Right lobe of liver (tissue), 6 donors: ENCODE data around the gene KRTAP12-2. TPM values are rescaled to one million over a fixed set of nuclear protein-coding genes. Genes with fewer than 3 reads are reported as not detected.

Source experiments
- ATAC-seq, 4 donors: fragments of 200-7000 bp; cut with Tn5 transposase; one replicate each; pipeline ENCODE4 v1.9.1; 2020; ENCODE audit warnings: mild to moderate bottlenecking in 4 of 4, moderate library complexity in 4 of 4
- DNase-seq, 3 donors: peaks; one replicate each; pipeline ENCODE4 v3.0.0-alpha.2; 2020
- H3K27ac ChIP-seq, 3 donors: fragments of 200-600 bp; one replicate each; pipeline ENCODE4 v1.8.0; 2022
- H3K27me3 ChIP-seq, 2 donors: fragments of 200-600 bp; one replicate each; pipeline ENCODE4 v1.8.0; 2022
- H3K36me3 ChIP-seq, 4 donors: fragments of 200-600 bp; sonication (generic) in 1 of 4; one replicate each; pipeline versions ENCODE4 v1.5.1 to v1.8.0; 2017 to 2022; ENCODE audit warnings: control low read depth in 1 of 4
- H3K4me1 ChIP-seq, 4 donors: fragments of 200-600 bp; sonication (generic) in 1 of 4; one replicate each; pipeline versions ENCODE4 v1.5.1 to v1.8.0; 2017 to 2022; ENCODE audit warnings: control low read depth in 1 of 4
- H3K4me3 ChIP-seq, 3 donors: fragments of 200-600 bp; one replicate each; pipeline ENCODE4 v1.8.0; 2022
- H3K9me3 ChIP-seq, 4 donors: fragments of 200-600 bp; sonication (generic) in 1 of 4; one replicate each; pipeline versions ENCODE4 v1.5.1 to v1.8.0; 2017 to 2022; ENCODE audit warnings: control low read depth in 1 of 4
- CTCF ChIP-seq, 4 donors: fragments of 200-600 bp in 3 of 4; fragments of 450-650 bp in 1 of 4; IDR thresholded peaks; one replicate each; pipeline versions ENCODE4 v1.5.1 to v1.8.0; 2016 to 2022; ENCODE audit warnings: antibody characterized with exemption in 4 of 4, mild to moderate bottlenecking in 2 of 4
- POLR2A ChIP-seq: fragments of 450-650 bp; IDR thresholded peaks from one replicate; pipeline ENCODE4 v1.6.1; 2017; ENCODE audit warnings: antibody characterized with exemption, mild to moderate bottlenecking
- WGBS: methylation state at CpG from one replicate; pipeline ENCODE4 v1.1.6; 2018; ENCODE audit warnings: low coverage, low lambda C conversion rate; ENCODE audit not compliant: insufficient coverage; ENCODE audit errors: missing lambda C conversion rate; 5-methylcytosine and 5-hydroxymethylcytosine counted together
- intact Hi-C, 2 donors: fragments of 100-400 bp; cut with DNase I; formaldehyde crosslinking; loops; one replicate each; pipeline versions ENCODE4 v1.11.2 to v1.14.1; 2022
- total RNA-seq, 6 experiments: library from RNA; depleted of rRNA in 2 of 6; stranded (reverse); fragments of >200 nt in 2 of 6; fragmentation: NEBNext Ultra II Directional in 3 of 6; extraction: Animal tissue kit (Norgen Biotek cat#: 25700) in 3 of 6; gene quantifications; one replicate each; pipeline versions ENCODE4 v1.1.0 to v1.2.4, GENCODE V29; 2016 to 2023
- donor health status: DM: no; HTN: yes; CAD: no.
- donor health status: DM: no; HTN: no; CAD: no.
- donor health status: DM: no; HTN: no; CAD: no.
- donor health status: DM: no; HTN: yes; CAD: no.
- donor health status: DM: no; HTN: yes; CAD: no.

Gene KRTAP12-2
- total RNA-seq, 6 experiments from 2014 or later, result not detected

GRCh38 chr21:44706026-44706705, 39.4 kb upstream of the KRTAP12-2 start:
- DNase-seq, result peak in 1 of 3 donors; percentile 31
- intact Hi-C loops, result no loop called here
- H3K9me3 ChIP-seq, result no peaks in the 10 kb centered on the region
- H3K27ac ChIP-seq, result no peak overlapping the region
- peaks cover 14 to 21% of the 10 kb centered on the region in 2 donors for H3K27me3 ChIP-seq
- H3K4me3 ChIP-seq, result no peak overlapping the region
- H3K36me3 ChIP-seq, result no peaks in the 10 kb centered on the region
- 5% methylated on average over 24 of the region's 54 CpGs for WGBS
- peaks cover 0 to 3% (median 0%) of the 10 kb centered on the region in 4 donors for H3K4me1 ChIP-seq
- TF ChIP-seq CTCF (IDR thresholded peaks at IDR 0.05), result no peak
- no peak for TF ChIP-seq POLR2A
- ATAC-seq, result no peak

GRCh38 chr21:44704636-44705001, 37.9 kb upstream of the KRTAP12-2 start:
- ATAC-seq (no peak), DNase-seq (peak in 1 of 3 donors; percentile 25)
- WGBS, result no CpG with 5 or more reads among the region's 13 CpGs
- TF ChIP-seq POLR2A (no peak), CTCF (IDR thresholded peaks at IDR 0.05) (no peak)
- intact Hi-C loops, result no loop called here
- no peaks in the 10 kb centered on the region for H3K9me3 ChIP-seq
- peaks cover 12 to 13% of the 10 kb centered on the region in 2 donors for H3K27me3 ChIP-seq
- no peaks in the 10 kb centered on the region for H3K36me3 ChIP-seq
- H3K4me3 ChIP-seq, result no peak overlapping the region
- H3K27ac ChIP-seq, result no peak overlapping the region
- H3K4me1 ChIP-seq, result no peaks in the 10 kb centered on the region

GRCh38 chr21:44703731-44704635, 37.3 kb upstream of the KRTAP12-2 start:
- H3K4me3 ChIP-seq, result no peak overlapping the region
- intact Hi-C loops, result no loop called here
- no peaks in the 10 kb centered on the region for H3K9me3 ChIP-seq
- H3K36me3 ChIP-seq, result no peaks in the 10 kb centered on the region
- DNase-seq (peak in 1 of 3 donors; percentile 34), ATAC-seq (no peak)
- TF ChIP-seq POLR2A, result no peak
- TF ChIP-seq CTCF (IDR thresholded peaks at IDR 0.05), result no peak
- no peak overlapping the region for H3K27ac ChIP-seq
- H3K4me1 ChIP-seq, result no peaks in the 10 kb centered on the region
- 17% methylated on average over 8 of the region's 13 CpGs for WGBS
- H3K27me3 ChIP-seq, result peaks cover 5 to 11% of the 10 kb centered on the region in 2 donors

GRCh38 chr21:44702973-44703730, 36.4 kb upstream of the KRTAP12-2 start:
- DNase-seq (peak in 2 of 3 donors; percentile 24 to 38), ATAC-seq (no peak)
- no peak overlapping the region for H3K27ac ChIP-seq
- H3K4me1 ChIP-seq, result no peaks in the 10 kb centered on the region
- no peak for TF ChIP-seq POLR2A
- TF ChIP-seq CTCF (IDR thresholded peaks at IDR 0.05), result no peak
- WGBS, result 52% methylated on average over 7 of the region's 16 CpGs
- no peak overlapping the region for H3K4me3 ChIP-seq
- peaks cover 0 to 9% of the 10 kb centered on the region in 2 donors for H3K27me3 ChIP-seq
- no peaks in the 10 kb centered on the region for H3K36me3 ChIP-seq
- intact Hi-C loops, result no loop called here
- no peaks in the 10 kb centered on the region for H3K9me3 ChIP-seq
